Tibial artery (tissue), 4 donors: ENCODE measurements around the gene LSMEM2.

Experiments
- DNase-seq, 2 donors: peaks; one replicate each; pipeline ENCODE4 v3.0.0-alpha.2; 2019
- H3K27ac ChIP-seq, 2 donors: fragments of 200-600 bp; sonication (generic) in 1 of 2; 1 replicate in 1 of 2; 2 replicates in 1 of 2; pipeline ENCODE4 v1.5.1; 2018 to 2019; ENCODE audit warnings: mild to moderate bottlenecking in 1 of 2
- H3K27me3 ChIP-seq, 2 donors: fragments of 200-600 bp; sonication (generic) in 1 of 2; one replicate each; pipeline versions ENCODE4 v1.5.1 to v1.6.0; 2016 to 2019
- H3K36me3 ChIP-seq, 3 donors: fragments of 200-600 bp; sonication (generic) in 2 of 3; one replicate each; pipeline ENCODE4 v1.5.1; 2016 to 2019; ENCODE audit warnings: mild to moderate bottlenecking in 2 of 3
- H3K4me1 ChIP-seq, 4 donors: fragments of 200-600 bp; sonication (generic) in 2 of 4; 1 replicate in 3 of 4; 2 replicates in 1 of 4; pipeline ENCODE4 v1.5.1; 2016 to 2019
- H3K4me3 ChIP-seq, 2 donors: fragments of 200-600 bp; sonication (generic) in 1 of 2; 1 replicate in 1 of 2; 2 replicates in 1 of 2; pipeline ENCODE4 v1.5.1; 2018 to 2019; ENCODE audit warnings: mild to moderate bottlenecking in 2 of 2
- H3K9me3 ChIP-seq, 3 donors: fragments of 200-600 bp; sonication (generic) in 1 of 3; one replicate each; pipeline ENCODE4 v1.5.1; 2016 to 2019
- CTCF ChIP-seq, 2 experiments: fragments of 200-600 bp in 1 of 2; fragments of 450-650 bp in 1 of 2; IDR thresholded peaks; one replicate each; pipeline ENCODE4 v1.5.1; 2017 to 2019; ENCODE audit warnings: antibody characterized with exemption in 2 of 2, mild to moderate bottlenecking in 1 of 2, moderate library complexity in 1 of 2
- intact Hi-C: fragments of 100-400 bp; cut with DNase I; formaldehyde crosslinking; loops from one replicate; pipeline ENCODE4 v1.15.0; 2023; ENCODE audit warnings: low total_unique reads

Gene LSMEM2

GRCh38 chr3:50258029-50258680 is 20.7 kb upstream of the LSMEM2 start:
- Histone ChIP-seq H3K4me3 (no peak overlapping the region), H3K9me3 (no peaks in the 10 kb centered on the region), H3K27ac (peak overlapping the region; percentile 97 to 100), H3K27me3 (no peaks in the 10 kb centered on the region), H3K36me3 (peaks cover 31 to 54% (median 53%) of the 10 kb centered on the region in 3 donors), H3K4me1 (peaks cover 0 to 48% (median 34%) of the 10 kb centered on the region in 4 donors)
- no peak for TF ChIP-seq CTCF (IDR thresholded peaks at IDR 0.05)
- DNase-seq: no peak
- intact Hi-C loops: no loop called here

GRCh38 chr3:50258979-50259378 is 19.9 kb upstream of the LSMEM2 start:
- Histone ChIP-seq H3K4me1 (peaks cover 2 to 54% (median 38%) of the 10 kb centered on the region in 4 donors), H3K27ac (peak overlapping the region; percentile 97 to 100), H3K9me3 (no peaks in the 10 kb centered on the region), H3K27me3 (no peaks in the 10 kb centered on the region), H3K36me3 (peaks cover 28 to 46% (median 45%) of the 10 kb centered on the region in 3 donors), H3K4me3 (no peak overlapping the region)
- no peak for TF ChIP-seq CTCF (IDR thresholded peaks at IDR 0.05)
- intact Hi-C loops: no loop called here
- no peak for DNase-seq

- intact Hi-C loops: no loop called here
- no peaks in the 10 kb centered on the region for H3K27me3 ChIP-seq
- TF ChIP-seq CTCF (IDR thresholded peaks at IDR 0.05): no peak
- peak overlapping the region; percentile 67 to 69 for H3K4me3 ChIP-seq
- H3K36me3 ChIP-seq: peaks cover 27 to 40% (median 39%) of the 10 kb centered on the region in 3 donors
- no peaks in the 10 kb centered on the region for H3K9me3 ChIP-seq
- no peak for DNase-seq
- H3K27ac ChIP-seq: peak overlapping the region; percentile 97 to 100
- peaks cover 4 to 54% (median 40%) of the 10 kb centered on the region in 4 donors for H3K4me1 ChIP-seq
Measured at GRCh38 chr3:50259432-50260026, 19.4 kb upstream of the LSMEM2 start.

- H3K36me3 ChIP-seq: peaks cover 24 to 33% (median 33%) of the 10 kb centered on the region in 3 donors
- intact Hi-C loops: no loop called here
- peak; percentile 91 to 97 for DNase-seq
- peak overlapping the region; percentile 97 to 100 for H3K27ac ChIP-seq
- peaks cover 4 to 54% (median 42%) of the 10 kb centered on the region in 4 donors for H3K4me1 ChIP-seq
- peak; percentile 98 to 99 for TF ChIP-seq CTCF (IDR thresholded peaks at IDR 0.05)
- peak overlapping the region; percentile 67 to 69 for H3K4me3 ChIP-seq
- no peaks in the 10 kb centered on the region for H3K27me3 ChIP-seq
- H3K9me3 ChIP-seq: no peaks in the 10 kb centered on the region
Measured at GRCh38 chr3:50260027-50260941, 18.6 kb upstream of the LSMEM2 start.

- Histone ChIP-seq H3K9me3 (no peaks in the 10 kb centered on the region), H3K36me3 (peaks cover 23 to 28% (median 27%) of the 10 kb centered on the region in 3 donors), H3K27ac (peak overlapping the region; percentile 97 to 100), H3K4me3 (peak overlapping the region; percentile 67 to 69), H3K4me1 (peaks cover 8 to 58% (median 47%) of the 10 kb centered on the region in 4 donors), H3K27me3 (no peaks in the 10 kb centered on the region)
- no peak for DNase-seq
- no peak for TF ChIP-seq CTCF (IDR thresholded peaks at IDR 0.05)
- intact Hi-C loops: no loop called here
Measured at GRCh38 chr3:50260942-50261441, 17.9 kb upstream of the LSMEM2 start.
